Stimulated activated effector memory CD8-positive, alpha-beta T cell treated with anti-CD3 and anti-CD28 coated beads, Interleukin-12 subunit alpha, Interleukin-12 subunit beta, amount 100 ng/mL, for 72 hours (primary cell): ENCODE measurements around the gene AK9.
"Not testable (repeated sequence)": the region's sequence is repeated elsewhere in the genome, so short reads cannot be mapped to it uniquely, and the experiment has no call there.

Source experiments
- ATAC-seq: fragments of 150-1000 bp; cut with Tn5 transposase; 2 replicates; pipeline ENCODE4 v1.10.0; 2021
- DNase-seq, 2 donors: peaks; one replicate each; pipeline ENCODE4 v3.0.0; 2021 to 2022; ENCODE audit warnings: low spot score in 2 of 2
- H3K27ac Mint-ChIP-seq: one replicate; pipeline ENCODE4 v1.8.0; 2022; ENCODE audit warnings: mild to moderate bottlenecking, mixed read lengths
- H3K36me3 Mint-ChIP-seq: one replicate; pipeline ENCODE4 v1.8.0; 2022; ENCODE audit warnings: mild to moderate bottlenecking, mixed read lengths
- H3K4me1 Mint-ChIP-seq: one replicate; pipeline ENCODE4 v1.8.0; 2022; ENCODE audit warnings: mixed read lengths
- H3K4me3 Mint-ChIP-seq: one replicate; pipeline ENCODE4 v1.8.0; 2022; ENCODE audit warnings: mild to moderate bottlenecking, mixed read lengths
- H3K9me3 Mint-ChIP-seq: one replicate; pipeline ENCODE4 v1.8.0; 2022; ENCODE audit warnings: mixed read lengths

The AK9 gene

GRCh38 chr6:109475625-109476024 lies 215.4 kb downstream of the AK9 start:
- Mint-ChIP-seq H3K4me3 (peak overlapping the region; percentile 25), H3K36me3 (peaks cover 95% of the 10 kb centered on the region), H3K4me1 (peaks cover 74% of the 10 kb centered on the region), H3K9me3 (no peaks in the 10 kb centered on the region), H3K27ac (peak overlapping the region; percentile 30)
- DNase-seq (peak in 1 of 2 donors; percentile 41), ATAC-seq (no peak)

GRCh38 chr6:109474995-109475394 lies 216.0 kb downstream of the AK9 start:
- Mint-ChIP-seq H3K27ac (no peak overlapping the region), H3K36me3 (peaks cover 100% of the 10 kb centered on the region), H3K9me3 (no peaks in the 10 kb centered on the region), H3K4me1 (peaks cover 73% of the 10 kb centered on the region), H3K4me3 (peak overlapping the region; percentile 25)
- peak in 1 of 2 donors; percentile 40 for DNase-seq
- peak; percentile 88 for ATAC-seq

- Mint-ChIP-seq H3K4me1 (peaks cover 65% of the 10 kb centered on the region), H3K27ac (peak overlapping the region; percentile 35), H3K4me3 (peak overlapping the region; percentile 22), H3K9me3 (no peaks in the 10 kb centered on the region), H3K36me3 (peaks cover 100% of the 10 kb centered on the region)
- ATAC-seq (no peak), DNase-seq (peak in 1 of 2 donors; percentile 46)
Observed at GRCh38 chr6:109473120-109473519, 217.9 kb downstream of the AK9 start.

- peak overlapping the region; percentile 22 for H3K4me3 Mint-ChIP-seq
- H3K27ac Mint-ChIP-seq, result peak overlapping the region; percentile 35
- peak; percentile 59 for ATAC-seq
Observed at GRCh38 chr6:109472132-109472995, 218.6 kb downstream of the AK9 start.

GRCh38 chr6:109471105-109471810 lies 219.7 kb downstream of the AK9 start:
- peaks cover 54% of the 10 kb centered on the region for H3K4me1 Mint-ChIP-seq
- H3K9me3 Mint-ChIP-seq, result no peaks in the 10 kb centered on the region
- peaks cover 100% of the 10 kb centered on the region for H3K36me3 Mint-ChIP-seq
- ATAC-seq (no peak), DNase-seq (peak in 1 of 2 donors; percentile 36)
- peak overlapping the region; percentile 35 for H3K27ac Mint-ChIP-seq
- H3K4me3 Mint-ChIP-seq, result peak overlapping the region; percentile 22

More at GRCh38 chr6:109472132-109472995, 218.6 kb downstream of the AK9 start:
- H3K9me3 Mint-ChIP-seq, result no peaks in the 10 kb centered on the region
- H3K4me1 Mint-ChIP-seq, result peaks cover 58% of the 10 kb centered on the region
- peaks cover 100% of the 10 kb centered on the region for H3K36me3 Mint-ChIP-seq
- peak in 1 of 2 donors; percentile 49 for DNase-seq

- ATAC-seq (no peak), DNase-seq (peak in 1 of 2 donors; percentile 39)
- Mint-ChIP-seq H3K36me3 (peaks cover 100% of the 10 kb centered on the region), H3K4me1 (peaks cover 43% of the 10 kb centered on the region), H3K9me3 (no peaks in the 10 kb centered on the region), H3K4me3 (no peak overlapping the region), H3K27ac (peak overlapping the region; percentile 63)
Observed at GRCh38 chr6:109469591-109470189, 221.3 kb downstream of the AK9 start.

GRCh38 chr6:109467696-109468095 lies 223.3 kb downstream of the AK9 start:
- Mint-ChIP-seq H3K4me3 (no peak overlapping the region), H3K4me1 (peaks cover 38% of the 10 kb centered on the region), H3K27ac (peak overlapping the region; percentile 1), H3K36me3 (peaks cover 100% of the 10 kb centered on the region), H3K9me3 (no peaks in the 10 kb centered on the region)
- no peak for ATAC-seq
- no peak for DNase-seq

- no peaks in the 10 kb centered on the region for H3K9me3 Mint-ChIP-seq
- H3K4me3 Mint-ChIP-seq, result no peak overlapping the region
- DNase-seq (peak in 1 of 2 donors; percentile 28), ATAC-seq (no peak)
- H3K4me1 Mint-ChIP-seq, result peaks cover 25% of the 10 kb centered on the region
- H3K27ac Mint-ChIP-seq, result no peak overlapping the region
- peaks cover 100% of the 10 kb centered on the region for H3K36me3 Mint-ChIP-seq
Observed at GRCh38 chr6:109466212-109466923, 224.6 kb downstream of the AK9 start.

- ATAC-seq, result no peak
- Mint-ChIP-seq H3K27ac (no peak overlapping the region), H3K36me3 (peaks cover 100% of the 10 kb centered on the region), H3K4me1 (peaks cover 19% of the 10 kb centered on the region), H3K4me3 (no peak overlapping the region), H3K9me3 (no peaks in the 10 kb centered on the region)
- peak in 1 of 2 donors; percentile 36 for DNase-seq
Observed at GRCh38 chr6:109465772-109466171, 225.2 kb downstream of the AK9 start.

GRCh38 chr6:109461733-109462526 lies 229.1 kb downstream of the AK9 start:
- DNase-seq, result no peak
- peak overlapping the region; percentile 64 for H3K27ac Mint-ChIP-seq
- peaks cover 35% of the 10 kb centered on the region for H3K4me1 Mint-ChIP-seq

GRCh38 chr6:109461205-109461604 lies 229.8 kb downstream of the AK9 start:
- not testable (repeated sequence) for H3K27ac Mint-ChIP-seq, H3K4me3 Mint-ChIP-seq, DNase-seq, ATAC-seq, H3K9me3 Mint-ChIP-seq
- peaks cover 42% of the 10 kb centered on the region for H3K4me1 Mint-ChIP-seq
- peaks cover 76% of the 10 kb centered on the region for H3K36me3 Mint-ChIP-seq

More at GRCh38 chr6:109461733-109462526, 229.1 kb downstream of the AK9 start:
- peak; percentile 52 for ATAC-seq
- H3K36me3 Mint-ChIP-seq, result peaks cover 83% of the 10 kb centered on the region
- H3K9me3 Mint-ChIP-seq, result no peaks in the 10 kb centered on the region
- no peak overlapping the region for H3K4me3 Mint-ChIP-seq

GRCh38 chr6:109460161-109460829 lies 230.7 kb downstream of the AK9 start:
- Mint-ChIP-seq H3K27ac (no peak overlapping the region), H3K4me3 (no peak overlapping the region), H3K36me3 (peaks cover 70% of the 10 kb centered on the region), H3K4me1 (peaks cover 44% of the 10 kb centered on the region), H3K9me3 (no peaks in the 10 kb centered on the region)
- DNase-seq, result no peak
- no peak for ATAC-seq

- H3K27ac Mint-ChIP-seq, result no peak overlapping the region
- peaks cover 69% of the 10 kb centered on the region for H3K36me3 Mint-ChIP-seq
- H3K4me1 Mint-ChIP-seq, result peaks cover 51% of the 10 kb centered on the region
- H3K9me3 Mint-ChIP-seq, result no peaks in the 10 kb centered on the region
- peak in 1 of 2 donors; percentile 78 for DNase-seq
- ATAC-seq, result peak; percentile 80
- peak overlapping the region; percentile 0 for H3K4me3 Mint-ChIP-seq
Observed at GRCh38 chr6:109458774-109459531, 232.0 kb downstream of the AK9 start.
